HG03460 (cell line): ENCODE results near the gene ALS2CL.

Experiments
- ATAC-seq: cut with Tn5 transposase; IDR thresholded peaks from one replicate; pipeline ENCODE4 v1.9.1; 2021; ENCODE audit not compliant: unreplicated experiment

Gene ALS2CL

DNA sequence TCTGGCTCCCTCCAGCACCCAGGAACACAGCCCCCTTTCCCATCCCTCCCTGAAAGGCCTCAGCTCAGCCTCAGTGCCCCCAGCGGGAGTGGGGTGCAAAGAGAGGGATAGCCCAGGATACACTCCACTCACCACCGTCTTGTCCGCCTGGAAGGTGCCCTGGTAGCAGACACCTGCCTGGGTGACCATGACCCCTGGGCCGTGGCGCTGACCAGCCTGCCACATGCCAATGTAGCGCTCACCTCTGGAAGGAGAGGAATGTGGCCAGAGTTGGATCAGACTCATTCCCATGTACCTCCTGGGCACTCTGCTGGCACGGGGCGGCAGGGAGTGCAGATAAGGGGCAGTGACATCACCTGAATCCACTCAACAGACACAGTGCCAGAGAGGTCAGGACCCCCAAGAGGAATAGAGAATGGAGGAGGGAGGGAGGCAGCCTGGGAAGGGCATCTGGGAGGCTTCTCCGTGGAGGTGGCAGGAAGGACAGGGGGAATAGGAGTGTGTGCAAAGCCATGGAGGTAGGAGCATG lies 13.1 kb downstream of the ALS2CL start:
- no peak for ATAC-seq

DNA sequence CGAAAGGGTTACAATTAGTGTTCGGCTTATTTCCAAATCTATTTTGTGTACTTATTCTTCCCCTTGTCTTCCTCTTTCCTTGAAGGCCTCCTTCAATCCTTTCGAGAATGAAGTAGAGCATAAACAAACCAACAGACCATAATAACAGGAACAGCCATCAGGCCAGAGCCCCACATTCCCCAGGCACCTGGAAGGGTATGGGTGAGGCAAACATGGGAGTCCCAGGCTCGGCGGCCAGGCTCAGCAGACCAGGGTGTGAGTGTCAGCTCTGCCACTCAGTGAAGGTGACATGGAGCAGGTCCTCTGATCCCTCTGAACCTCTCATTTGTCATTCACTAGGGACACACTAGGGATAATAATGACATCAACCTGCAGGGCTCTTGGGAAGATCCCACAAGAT lies 13.8 kb downstream of the ALS2CL start:
- no peak for ATAC-seq

DNA sequence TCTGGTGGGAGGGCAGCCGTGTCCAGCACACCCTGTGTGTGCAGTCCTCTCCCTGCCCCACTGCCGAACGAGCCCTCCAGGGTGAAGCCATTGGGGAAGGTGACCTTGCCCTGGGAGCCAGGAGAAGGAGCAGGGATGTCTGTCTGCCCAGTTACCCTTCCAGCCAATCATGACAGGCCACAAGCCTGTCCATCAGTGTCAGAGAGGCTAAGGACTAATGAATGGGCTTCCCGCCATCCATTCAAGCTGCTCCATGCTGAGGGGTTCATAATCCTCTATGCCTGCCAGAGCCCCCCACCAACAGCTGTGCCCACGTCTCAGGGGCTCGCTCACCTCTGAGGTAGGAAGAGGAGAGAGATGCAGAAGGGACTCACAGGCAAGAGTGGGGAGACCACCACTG lies 15.2 kb downstream of the ALS2CL start:
- no peak for ATAC-seq

DNA sequence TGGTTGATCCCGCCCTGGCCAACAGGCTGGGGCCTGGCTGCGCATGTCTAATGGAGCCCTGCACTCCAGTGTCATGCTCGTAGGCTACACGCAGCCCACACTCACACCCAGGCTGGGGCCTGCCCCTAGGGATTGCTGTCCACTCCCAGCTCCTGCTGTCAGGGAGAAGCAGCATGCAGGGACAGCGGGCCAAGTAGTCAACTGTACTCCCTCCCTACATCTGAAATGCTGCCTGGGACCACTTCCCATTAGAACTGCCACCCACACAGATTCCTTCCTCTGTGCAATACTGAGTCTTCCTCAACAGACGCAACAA lies 16.1 kb downstream of the ALS2CL start:
- ATAC-seq: no peak

DNA sequence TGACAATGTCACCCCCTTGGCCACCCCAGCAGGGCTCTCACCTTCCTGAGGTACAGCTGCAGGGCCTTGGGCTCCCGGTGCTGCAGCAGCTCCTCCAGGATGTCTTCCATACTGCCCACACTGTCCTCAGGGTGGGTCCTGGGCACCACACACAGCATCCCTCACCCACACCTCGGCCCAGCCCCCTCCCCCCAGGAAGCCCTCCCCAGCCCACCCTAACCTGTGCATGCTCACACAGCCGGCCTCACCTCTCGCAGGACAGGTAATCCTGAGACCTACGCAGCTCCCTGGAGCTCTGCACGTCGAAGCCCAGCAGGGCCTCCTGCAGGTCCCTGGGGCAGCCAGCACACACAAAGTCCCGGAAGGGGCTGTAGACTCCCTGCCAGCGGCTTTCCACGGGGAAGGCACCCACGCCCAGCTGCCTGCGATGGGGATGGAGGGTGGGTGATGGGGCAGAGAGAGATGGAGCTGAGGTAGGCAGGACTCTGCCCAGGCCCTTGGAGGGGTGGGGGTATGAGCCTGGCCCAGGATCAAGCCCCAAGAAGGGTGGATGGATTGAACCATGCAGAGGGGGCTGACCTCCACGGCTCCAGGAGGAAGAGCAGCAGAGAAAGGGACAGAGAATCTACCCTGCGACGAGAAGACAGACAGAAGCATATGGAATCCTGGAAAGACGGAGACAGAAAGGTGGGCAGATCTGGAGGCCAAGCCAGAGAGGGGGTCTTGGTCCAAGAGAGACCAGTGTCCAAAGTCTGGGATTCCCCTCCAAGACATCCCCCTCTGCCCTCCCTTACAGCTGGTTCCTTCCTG lies 16.7 kb downstream of the ALS2CL start:
- no peak for ATAC-seq

DNA sequence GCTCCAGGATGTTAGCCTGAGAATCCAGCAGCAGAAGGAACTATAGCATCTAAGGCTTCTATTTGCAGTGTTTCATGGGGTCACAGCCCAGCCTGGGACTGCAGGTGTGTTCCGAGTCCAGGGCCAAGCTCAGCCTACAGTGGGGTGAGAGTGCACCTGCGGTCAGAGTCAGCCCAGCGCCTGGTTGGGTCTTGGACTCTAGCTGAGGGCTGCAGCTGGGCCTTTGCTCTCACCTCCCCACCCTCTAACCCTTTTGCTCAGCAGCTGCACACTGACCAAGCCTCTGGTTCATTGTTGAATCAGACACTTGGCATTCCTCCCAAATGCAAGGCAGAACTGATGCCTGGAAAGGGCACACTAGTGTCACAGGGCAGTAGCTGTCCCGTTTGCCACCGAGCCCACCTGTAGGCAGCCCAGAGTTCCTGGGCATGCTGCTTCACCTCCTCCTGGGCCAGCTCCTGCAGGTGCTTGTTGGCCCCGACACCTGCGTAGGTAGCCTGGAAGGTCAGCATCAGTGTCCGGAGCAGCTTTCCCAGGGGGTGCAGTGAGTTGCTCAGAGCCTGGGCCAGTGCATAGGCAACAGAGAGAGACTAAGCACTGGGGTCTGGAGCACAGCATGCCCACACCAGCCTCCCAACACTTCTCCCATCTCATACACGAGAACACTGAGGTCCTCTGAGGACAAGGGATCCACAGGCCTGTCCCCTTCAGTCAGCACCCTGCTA lies 17.5 kb downstream of the ALS2CL start:
- ATAC-seq: no peak

DNA sequence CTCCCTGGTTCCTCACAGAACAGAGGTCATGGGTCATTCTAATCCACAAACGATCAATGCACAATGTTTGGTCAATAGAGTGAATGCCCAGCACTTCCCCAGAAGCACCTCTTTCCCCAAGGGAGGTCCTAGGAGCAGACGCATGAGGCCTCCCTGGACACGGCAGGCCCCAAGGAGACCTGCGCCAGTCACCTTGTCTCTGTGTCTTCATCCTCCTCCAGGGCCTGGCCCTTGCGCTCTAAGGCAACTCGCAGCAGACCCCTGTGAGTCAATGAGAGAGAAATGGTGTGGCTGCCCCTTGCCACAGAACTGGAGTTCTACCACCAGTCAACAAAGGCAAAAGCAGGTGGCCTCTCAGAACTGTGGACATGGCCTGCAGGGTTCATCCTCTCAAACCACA lies 18.1 kb downstream of the ALS2CL start:
- ATAC-seq: no peak

DNA sequence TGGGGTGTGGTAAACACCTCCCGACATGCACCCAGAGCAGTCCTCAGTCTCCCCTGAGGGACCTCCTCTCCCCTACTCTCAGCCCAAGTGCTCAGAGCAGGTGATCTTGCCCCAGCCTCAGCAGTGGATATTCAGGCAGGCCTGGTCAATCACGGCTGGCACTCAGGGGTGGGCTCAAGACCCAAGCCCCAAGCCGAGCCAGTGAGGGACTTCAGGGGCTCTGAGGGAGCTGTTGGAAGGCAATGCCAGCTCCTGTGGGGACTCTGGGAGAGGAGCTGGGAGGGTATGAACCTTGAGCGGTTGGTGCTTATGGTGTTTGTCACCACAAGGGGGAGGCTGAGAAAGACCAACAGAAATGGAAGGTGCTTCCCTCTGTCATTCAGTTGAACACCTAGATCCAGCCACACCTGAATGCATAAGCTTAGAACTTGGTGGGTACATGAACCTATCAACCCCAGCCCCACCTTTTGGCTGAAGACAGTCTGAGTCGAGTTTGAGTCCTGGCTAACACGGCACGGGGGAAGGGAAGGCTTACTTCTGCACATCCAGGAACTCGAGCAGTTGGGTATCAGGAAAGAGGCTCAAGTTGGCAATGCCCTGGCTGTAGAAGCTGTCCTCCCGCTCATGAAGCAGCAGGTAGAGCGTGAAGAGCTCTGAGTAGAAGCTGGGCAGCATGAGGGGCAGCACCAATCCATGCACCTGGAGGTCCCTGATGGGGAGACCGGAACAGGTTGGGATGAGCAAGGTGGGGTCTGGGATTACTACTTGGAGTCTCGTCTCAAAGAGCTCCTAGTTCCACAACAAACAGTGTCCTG lies 19.2 kb downstream of the ALS2CL start:
- ATAC-seq: no peak

DNA sequence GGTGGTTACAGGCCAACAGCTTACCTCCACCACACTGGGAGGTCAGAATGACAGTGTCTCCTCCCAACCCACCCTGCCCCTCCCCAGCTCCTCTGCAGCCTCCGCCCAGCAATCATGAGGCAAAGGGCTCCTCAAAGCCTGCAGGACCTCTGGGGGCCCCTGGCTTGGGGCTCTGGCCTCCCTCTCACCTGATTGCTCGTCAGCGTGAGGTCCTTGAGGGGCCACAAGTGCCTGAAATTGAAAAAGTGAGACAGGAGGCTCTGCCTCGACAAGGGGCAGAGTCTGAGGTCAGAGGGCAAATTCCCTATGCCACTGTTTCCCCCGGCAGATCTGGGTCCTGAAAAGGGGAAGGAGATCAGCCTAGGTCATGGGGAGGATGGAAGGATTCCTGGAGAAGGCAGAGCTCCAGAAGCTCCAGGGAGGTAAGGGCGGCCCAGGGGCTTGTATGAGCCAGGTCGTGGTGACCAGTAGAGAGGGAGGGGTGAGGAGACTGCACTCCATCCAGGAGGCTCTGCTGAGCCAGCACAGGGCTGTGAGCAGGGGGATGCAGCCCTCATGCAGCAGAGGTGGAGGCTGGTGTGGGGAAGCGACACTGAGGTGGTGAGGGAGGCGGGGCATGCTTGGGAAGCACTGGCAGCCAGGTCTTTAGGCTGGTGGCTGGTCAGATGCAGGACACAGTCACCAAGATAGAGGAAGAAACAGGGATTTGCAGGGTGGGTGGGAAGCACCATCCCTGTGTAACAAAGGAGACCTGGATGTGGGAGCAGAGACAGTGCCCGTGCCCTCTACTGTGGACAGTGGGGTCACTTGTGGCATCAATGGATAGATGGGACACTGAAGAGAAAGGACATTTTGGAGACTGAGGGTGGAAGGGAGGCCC lies 20.1 kb downstream of the ALS2CL start:
- no peak for ATAC-seq

DNA sequence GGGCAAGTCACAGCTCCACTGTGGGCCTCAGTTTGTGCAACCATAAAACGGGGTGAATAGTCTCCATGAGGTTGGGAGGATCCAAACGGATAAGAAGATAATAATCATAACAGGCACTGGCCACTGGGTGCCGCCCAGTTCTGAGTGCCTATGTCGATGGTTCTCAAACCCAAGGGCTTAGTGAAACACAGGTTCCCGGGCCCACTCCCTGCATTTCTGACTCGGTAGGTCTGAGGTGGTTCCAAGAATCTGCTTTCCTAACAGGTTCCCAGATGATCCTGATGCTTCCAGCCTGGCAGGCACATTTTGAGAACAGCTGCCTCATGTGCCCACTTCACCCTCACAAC lies 21.2 kb downstream of the ALS2CL start:
- no peak for ATAC-seq

DNA sequence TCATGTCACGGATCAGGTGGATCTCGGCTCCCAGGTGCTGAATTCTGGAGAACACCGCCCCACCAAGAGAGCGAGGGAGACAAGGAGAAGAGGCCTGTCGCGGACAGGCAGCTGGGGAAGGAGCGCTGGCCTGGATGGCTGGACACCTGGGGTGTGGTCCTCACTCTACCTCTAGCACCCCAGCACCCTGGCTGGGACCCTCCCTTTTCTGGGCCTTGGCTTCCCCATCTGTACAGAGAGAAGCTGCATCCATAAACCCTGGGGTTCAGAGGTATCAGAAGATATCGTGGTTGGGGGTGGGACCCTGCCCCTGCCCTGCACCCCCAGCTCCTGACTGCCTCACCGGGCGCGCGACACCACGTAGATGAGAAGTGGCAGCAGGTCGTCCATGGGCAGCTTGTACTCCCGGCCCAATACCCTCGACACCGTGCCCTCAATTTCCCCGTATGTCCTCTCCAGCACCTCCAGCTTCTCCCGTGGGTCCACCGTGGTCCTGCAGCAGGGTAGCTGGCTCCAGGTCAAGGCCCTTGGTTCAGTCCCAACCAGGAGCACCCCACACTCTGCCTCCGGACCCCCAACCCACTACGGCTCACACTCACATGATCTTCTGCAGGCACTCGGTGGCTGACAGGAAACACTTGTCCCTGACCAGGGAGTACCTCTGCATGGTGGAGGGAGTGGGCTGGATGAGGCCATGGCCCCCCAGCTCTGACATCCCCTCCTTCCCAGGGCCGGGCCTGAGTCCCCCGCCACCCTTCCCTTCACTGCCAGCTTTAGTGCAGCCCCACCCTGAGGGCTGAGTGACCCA lies 21.7 kb downstream of the ALS2CL start:
- ATAC-seq: no peak

DNA sequence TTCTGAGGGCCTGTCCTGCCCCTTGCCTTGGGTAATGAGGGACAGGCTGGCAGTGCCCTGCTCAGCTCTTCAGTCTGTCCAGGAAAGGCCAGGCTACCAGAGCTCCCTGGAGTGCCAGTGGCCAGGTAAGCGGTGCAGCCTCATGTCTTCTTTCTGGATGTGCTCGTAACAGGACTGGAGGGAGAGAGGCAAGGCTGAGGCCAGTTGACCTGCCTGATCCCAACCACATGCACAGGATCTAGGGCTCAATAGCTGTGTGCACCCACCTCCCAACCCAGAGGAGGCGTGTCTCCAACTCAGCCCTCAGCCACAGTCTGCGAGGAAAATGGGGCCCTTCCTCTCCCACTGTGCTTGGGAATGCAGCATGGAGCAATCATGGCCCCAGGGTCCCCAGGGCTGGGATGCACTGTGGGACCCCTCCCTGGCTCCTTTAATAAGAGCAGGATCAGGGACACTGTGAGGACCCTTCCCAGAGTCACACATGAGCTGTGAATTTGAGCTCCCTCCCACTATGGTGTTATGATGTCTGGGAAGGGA lies 22.5 kb downstream of the ALS2CL start:
- no peak for ATAC-seq

DNA sequence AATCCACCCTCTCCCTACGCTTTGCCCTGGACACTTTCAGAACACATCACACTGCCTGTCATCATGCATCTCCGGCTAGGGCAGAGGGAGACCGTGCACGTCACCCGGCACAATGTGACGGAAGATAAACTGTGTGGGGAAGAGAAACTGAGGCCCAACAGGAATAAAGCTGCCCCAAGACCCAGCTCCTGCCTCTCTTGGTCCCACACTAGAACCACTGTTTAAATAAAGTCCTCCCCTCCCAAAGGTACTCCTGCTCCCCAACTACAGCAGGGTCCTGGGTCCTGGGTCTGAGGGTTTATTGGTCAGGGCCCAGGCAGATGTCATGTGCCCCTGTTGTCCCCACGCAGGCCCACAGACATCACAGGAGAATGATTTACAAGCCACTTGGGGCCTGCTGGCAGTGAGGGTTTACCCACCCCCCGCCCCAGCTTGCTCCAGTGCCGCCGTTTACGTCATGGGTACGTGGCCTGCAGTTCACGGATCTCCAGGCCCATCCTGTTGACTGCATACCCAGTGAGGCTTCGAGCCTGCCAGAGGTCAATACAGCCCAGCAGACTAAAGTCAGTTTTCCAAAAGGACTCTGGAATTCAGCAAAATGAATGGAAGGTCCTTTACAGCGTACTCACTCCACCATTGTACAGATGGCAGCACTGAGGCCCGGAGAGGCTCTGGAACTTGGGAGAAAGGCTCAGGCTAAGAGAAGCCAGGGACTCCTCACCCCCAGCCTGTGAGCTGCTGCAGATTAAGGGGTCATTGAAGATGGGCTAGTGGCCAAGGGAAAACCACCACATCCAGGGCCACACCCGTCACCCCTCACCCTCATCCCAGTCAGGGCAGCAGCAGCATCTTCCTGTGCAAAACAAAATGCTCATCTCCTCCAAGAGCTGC lies 23.2 kb downstream of the ALS2CL start:
- no peak for ATAC-seq

DNA sequence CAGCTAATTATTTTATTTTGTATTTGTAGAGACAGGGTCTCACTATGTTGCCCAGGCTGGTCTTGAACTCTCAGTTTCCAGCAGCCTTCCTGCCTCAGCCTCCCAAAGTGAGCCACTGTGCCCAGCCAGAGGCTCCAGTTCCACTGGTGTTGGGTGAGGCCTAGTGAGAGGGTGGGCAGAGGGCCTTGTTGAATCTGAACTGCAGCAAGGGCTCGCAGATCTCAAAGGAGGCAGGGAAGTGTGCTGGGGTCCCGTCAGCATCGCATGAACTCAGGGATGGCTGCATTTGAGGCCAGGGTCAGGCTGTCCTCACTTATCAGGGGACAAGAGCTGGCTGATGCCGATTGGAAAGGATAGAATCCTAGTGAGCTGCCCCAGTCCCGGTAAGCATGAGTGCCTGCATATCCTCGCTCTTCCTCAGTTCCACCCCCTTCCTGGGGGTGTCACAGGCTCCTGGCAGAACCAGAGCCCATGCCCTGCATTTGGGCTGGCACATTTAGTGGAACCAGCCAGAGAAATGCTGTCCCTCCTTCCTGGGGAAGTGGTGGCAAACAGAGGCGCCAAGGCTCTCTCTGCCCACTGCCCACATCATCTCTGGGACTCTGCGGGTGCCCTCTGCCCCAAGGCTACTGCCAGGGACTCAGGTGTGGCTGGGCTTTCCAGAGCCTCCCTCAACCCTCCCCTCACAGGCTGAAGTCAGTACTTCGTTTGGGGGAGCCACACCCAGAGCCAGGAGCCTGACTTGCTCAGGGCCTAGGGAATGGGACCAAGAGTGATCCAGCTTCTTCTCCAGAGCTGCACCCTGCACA lies 24.1 kb downstream of the ALS2CL start:
- ATAC-seq: no peak

DNA sequence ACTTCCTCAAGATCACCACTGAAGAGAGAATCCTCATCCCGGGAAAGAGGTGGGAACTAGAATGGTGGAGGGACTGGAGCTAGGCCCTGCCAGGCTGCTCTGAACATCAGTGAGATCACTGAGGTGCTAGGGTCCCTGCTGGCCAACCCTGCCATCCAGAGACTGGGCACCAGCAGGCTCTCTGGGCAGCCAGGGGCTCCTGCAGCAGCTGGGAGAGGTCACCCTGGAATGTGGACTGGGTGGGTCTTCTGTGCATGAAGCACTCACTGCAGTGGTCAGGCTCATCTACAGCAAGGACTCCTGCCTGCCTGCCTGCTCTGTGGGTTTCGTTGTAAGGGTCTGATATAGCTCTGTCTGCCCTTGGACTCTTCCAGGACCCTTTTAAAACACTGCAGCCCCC lies 24.9 kb downstream of the ALS2CL start:
- no peak for ATAC-seq

DNA sequence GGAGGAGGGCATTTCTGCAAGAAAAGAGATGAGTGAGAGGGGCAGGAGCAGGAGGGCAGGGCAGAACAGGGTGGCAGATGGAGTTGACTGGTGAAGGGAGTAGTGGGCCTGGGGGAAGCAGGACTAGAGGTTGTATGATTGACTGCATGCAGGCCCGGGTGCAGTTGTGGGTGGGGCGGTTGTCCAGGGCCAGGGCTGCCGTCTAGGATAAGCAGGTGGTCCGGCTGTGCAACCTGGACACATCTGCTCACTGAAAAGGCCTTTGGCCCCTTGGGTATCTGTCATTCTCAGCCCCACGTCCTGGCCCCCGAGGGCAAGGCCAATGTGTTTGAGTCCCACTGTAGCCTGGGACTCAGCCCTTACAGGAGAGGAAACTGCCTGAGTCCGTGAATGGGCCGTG lies 25.4 kb downstream of the ALS2CL start:
- ATAC-seq: no peak

DNA sequence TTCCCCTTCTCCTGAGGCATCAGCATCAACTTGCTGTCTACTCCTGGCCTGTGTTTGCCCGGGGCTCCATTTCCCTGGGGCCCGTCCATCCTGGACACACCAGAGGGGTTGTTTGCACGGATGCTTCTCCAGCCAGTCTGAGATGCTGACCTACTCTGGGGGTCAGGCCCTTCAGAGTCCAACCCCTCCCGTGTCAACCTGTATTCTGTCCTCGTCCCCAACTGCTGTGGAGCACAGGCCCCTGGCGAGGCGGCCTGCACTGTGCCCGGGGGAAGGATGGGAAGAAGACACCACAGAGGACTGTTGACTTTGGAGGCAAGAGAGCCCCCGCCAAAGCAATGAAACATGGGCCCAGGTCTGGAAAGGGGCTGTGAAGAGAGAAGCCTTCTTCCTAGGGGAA lies 25.8 kb downstream of the ALS2CL start:
- no peak for ATAC-seq

DNA sequence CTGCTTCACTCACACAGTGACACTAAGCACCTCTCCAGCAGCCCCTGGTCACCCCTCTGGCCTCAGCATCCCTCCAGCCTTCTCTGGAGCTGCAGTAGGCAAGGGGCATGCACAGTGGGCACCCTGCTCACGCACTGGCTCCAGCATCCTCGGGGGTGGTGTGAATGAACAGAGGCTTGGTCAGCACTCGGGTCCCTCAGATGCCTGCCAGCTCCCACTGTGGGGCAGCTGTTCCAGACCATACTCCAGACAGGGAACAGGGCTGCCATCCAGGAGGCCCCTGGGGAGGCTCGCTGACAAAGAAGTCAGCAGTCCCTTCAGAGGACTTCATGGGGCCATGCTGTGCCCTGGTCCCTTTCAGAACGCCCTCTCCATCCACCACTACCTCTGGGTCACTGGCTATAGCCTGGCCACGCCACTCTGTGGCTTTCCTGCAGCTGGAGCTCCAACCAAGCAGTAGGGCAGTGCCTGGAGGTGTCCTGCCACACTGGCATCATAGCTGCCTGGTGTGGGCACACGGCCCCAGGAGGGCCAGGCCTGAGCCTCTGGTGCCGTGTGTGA lies 26.3 kb downstream of the ALS2CL start:
- ATAC-seq: no peak
